ENCODE data around the gene PTK7. TPM values are rescaled to one million over a fixed set of nuclear protein-coding genes. Genes with fewer than 3 reads are reported as not detected.

Gene PTK7
- total and polyA plus RNA-seq, 2 of the 8 experiments (the other 6 are each of a cell fraction or from before 2014, with no cell fraction given), result 110 to 138 TPM

- no peak overlapping the region for H3K18ac ChIP-seq (ENCODE audit: extremely low read depth, low read length)
- peaks cover 40 to 84% (median 57%) of the 10 kb centered on the region in 4 experiments for H3K36me3 ChIP-seq (ENCODE audit: control insufficient read depth in 2 of 4, insufficient read depth in 4 of 4, low read length in 3 of 4)
- no peak overlapping the region for H2BK120ac ChIP-seq (replicated peaks; ENCODE audit: low read depth, low read length)
- no peaks in the 10 kb centered on the region for H3K9me3 ChIP-seq (ENCODE audit: insufficient read depth in 2 of 2, low read depth in 1 of 2, low read length in 1 of 2)
- H2BK15ac ChIP-seq (ENCODE audit: low read length), result no peak overlapping the region
- H4K91ac ChIP-seq (replicated peaks; ENCODE audit: insufficient read length, low read length), result no peak overlapping the region
- H3K14ac ChIP-seq (ENCODE audit: insufficient read length), result no peak overlapping the region
- no peak overlapping the region for H3K23ac ChIP-seq (ENCODE audit: insufficient read length)
- H3K4me3 ChIP-seq (ENCODE audit: extremely low read depth in 1 of 4, insufficient read depth in 2 of 4, low read depth in 3 of 4, low read length in 4 of 4), result no peak overlapping the region
- H3K23me2 ChIP-seq (ENCODE audit: low read depth, low read length), result peaks cover 2% of the 10 kb centered on the region; the same call in 1 of the 2 replicates
- H4K20me1 ChIP-seq (replicated peaks in 1 of 2; ENCODE audit: control insufficient read depth in 1 of 2, insufficient read depth in 2 of 2, low read length in 2 of 2), result peaks cover 0 to 6% of the 10 kb centered on the region in 2 experiments
- no peak overlapping the region for H2BK12ac ChIP-seq (ENCODE audit: low read depth, low read length)
- no peak overlapping the region for H3K4me2 ChIP-seq (ENCODE audit: insufficient read depth in 1 of 2, low read depth in 2 of 2, low read length in 2 of 2)
- H3K79me2 ChIP-seq (ENCODE audit: control insufficient read depth in 1 of 2, insufficient read depth in 2 of 2, low read length in 2 of 2), result peaks cover 0 to 9% of the 10 kb centered on the region in 2 experiments; a peak in 2 of 4 replicates
- DNase-seq (ENCODE audit: low read depth in 1 of 2, low spot score in 2 of 2) (no peak), FAIRE-seq (no peak)
- H3K27ac ChIP-seq (ENCODE audit: low read depth, low read length), result no peak overlapping the region
- POLR2A ChIA-PET (ENCODE audit: partially characterized antibody), result interaction anchor here (1.0 to 29.7 kb wide), 4 partner anchors 6 to 66 kb away, joined by 3 to 584 read pairs (median 294); partner anchors contain the start of genes CUL7, KLHDC3, MEA1 and RRP36
- H3K27me3 ChIP-seq (replicated peaks in 1 of 4; ENCODE audit: control insufficient read depth in 3 of 4, extremely low read depth in 1 of 4, insufficient read depth in 3 of 4, low read length in 3 of 4), result no peaks in the 10 kb centered on the region
- H4K5ac ChIP-seq (ENCODE audit: insufficient read length, low read depth, low read length), result no peak overlapping the region
- no peak overlapping the region for H2BK20ac ChIP-seq (ENCODE audit: low read length)
- H3K79me1 ChIP-seq (ENCODE audit: low read depth, low read length), result peaks cover 4% of the 10 kb centered on the region; the same call in 1 of the 2 replicates
- H3K56ac ChIP-seq (replicated peaks; ENCODE audit: insufficient read length, low read depth, low read length), result no peak overlapping the region
- H3K4ac ChIP-seq (replicated peaks; ENCODE audit: insufficient read length, low read depth, low read length), result no peak overlapping the region
- no peak overlapping the region for H3K9ac ChIP-seq (replicated peaks in 1 of 4; ENCODE audit: extremely low read depth in 1 of 4, low read depth in 3 of 4, low read length in 3 of 4)
- CTCF ChIA-PET (ENCODE audit: partially characterized antibody), result interaction anchor here (0.7 to 1.7 kb wide), 2 partner anchors 77 to 115 kb away, joined by 3 to 8 read pairs; no protein-coding TSS in a partner anchor
- H4K8ac ChIP-seq (ENCODE audit: extremely low read depth, insufficient read depth, low read length), result no peak overlapping the region
- H2AK5ac ChIP-seq (ENCODE audit: low read depth, low read length), result no peak overlapping the region
- H2BK5ac ChIP-seq (ENCODE audit: low read depth, low read length), result no peak overlapping the region
- no peak for TF ChIP-seq CEBPB (IDR thresholded peaks at IDR 0.05; ENCODE audit: low read depth, low read length)
- no peak for TF ChIP-seq NANOG (IDR thresholded peaks at IDR 0.05; ENCODE audit: insufficient read depth, low read depth, low read length, poor library complexity, severe bottlenecking)
- TF ChIP-seq BRCA1 (IDR thresholded peaks at IDR 0.05; ENCODE audit: low read depth, low read length), result no peak
- TF ChIP-seq SIRT6 (IDR thresholded peaks at IDR 0.05; ENCODE audit: low read length), result no peak
- H3K4me1 ChIP-seq (replicated peaks in 1 of 4; ENCODE audit: control insufficient read depth in 3 of 4, insufficient read depth in 4 of 4, low read length in 3 of 4), result no peaks in the 10 kb centered on the region
- 93% methylated on average over 9 of the region's 9 CpGs; no CpG with 5 or more reads in 1 of the 2 experiments for WGBS, 2 experiments (ENCODE audit: extremely low coverage in 1 of 2, insufficient coverage in 1 of 2, insufficient read length in 1 of 2, insufficient replicate concordance in 2 of 2, low coverage in 1 of 2, low lambda C conversion rate in 2 of 2, missing lambda C conversion rate in 1 of 2)
- no peak overlapping the region for H2AFZ ChIP-seq (ENCODE audit: low read length)
Observed at GRCh38 chr6:43029120-43029519, 47.0 kb upstream of the PTK7 start.
